Astrocyte of the cerebellum (primary cell): ENCODE results near the gene NAA80.

ENCODE experiments used
- DNase-seq: peaks from one replicate; pipeline ENCODE4 v3.0.0-alpha.2; 2011; ENCODE audit warnings: low read depth
- H3K4me3 ChIP-seq: 2 replicates; pipeline ENCODE4 v1.5.1; 2011; ENCODE audit warnings: mild to moderate bottlenecking, low read depth, low read length, moderate library complexity
- in situ Hi-C: cut with HindIII; loops from 2 replicates; pipeline ENCODE4 v1.10.0; 2017; ENCODE audit warnings: low sequenced_read_pairs
- TF ChIP-seq, protein P1 (sequence below): IDR thresholded peaks from 2 replicates; pipeline ENCODE4 v1.5.1; 2012; ENCODE audit warnings: low read length, low read depth, moderate library complexity, mild to moderate bottlenecking; ENCODE audit errors: missing control alignments

The NAA80 gene

DNA sequence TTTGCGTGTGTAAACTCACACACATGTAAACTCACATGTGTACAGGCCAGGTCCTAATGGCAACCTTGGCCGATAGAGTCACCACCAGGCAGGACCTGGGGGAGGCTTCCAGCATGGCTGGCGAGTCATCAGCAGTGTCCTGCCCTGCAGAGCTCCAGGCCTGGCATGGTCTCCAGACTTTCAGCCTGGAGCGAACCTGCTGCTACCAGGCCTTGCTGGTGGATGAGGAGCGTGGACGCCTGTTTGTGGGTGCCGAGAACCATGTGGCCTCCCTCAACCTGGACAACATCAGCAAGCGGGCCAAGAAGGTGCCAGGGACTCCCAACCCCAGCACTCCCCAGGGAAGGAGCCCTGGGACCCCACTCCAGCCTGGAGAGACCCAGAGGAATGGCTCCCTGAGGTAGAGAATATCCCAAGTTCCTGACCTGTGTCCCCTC is 29.2 kb downstream of the NAA80 start:
- DNase-seq: no peak
- in situ Hi-C loops: no loop called here
- TF ChIP-seq, protein P1, sequence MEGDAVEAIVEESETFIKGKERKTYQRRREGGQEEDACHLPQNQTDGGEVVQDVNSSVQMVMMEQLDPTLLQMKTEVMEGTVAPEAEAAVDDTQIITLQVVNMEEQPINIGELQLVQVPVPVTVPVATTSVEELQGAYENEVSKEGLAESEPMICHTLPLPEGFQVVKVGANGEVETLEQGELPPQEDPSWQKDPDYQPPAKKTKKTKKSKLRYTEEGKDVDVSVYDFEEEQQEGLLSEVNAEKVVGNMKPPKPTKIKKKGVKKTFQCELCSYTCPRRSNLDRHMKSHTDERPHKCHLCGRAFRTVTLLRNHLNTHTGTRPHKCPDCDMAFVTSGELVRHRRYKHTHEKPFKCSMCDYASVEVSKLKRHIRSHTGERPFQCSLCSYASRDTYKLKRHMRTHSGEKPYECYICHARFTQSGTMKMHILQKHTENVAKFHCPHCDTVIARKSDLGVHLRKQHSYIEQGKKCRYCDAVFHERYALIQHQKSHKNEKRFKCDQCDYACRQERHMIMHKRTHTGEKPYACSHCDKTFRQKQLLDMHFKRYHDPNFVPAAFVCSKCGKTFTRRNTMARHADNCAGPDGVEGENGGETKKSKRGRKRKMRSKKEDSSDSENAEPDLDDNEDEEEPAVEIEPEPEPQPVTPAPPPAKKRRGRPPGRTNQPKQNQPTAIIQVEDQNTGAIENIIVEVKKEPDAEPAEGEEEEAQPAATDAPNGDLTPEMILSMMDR: no peak
- no peak overlapping the region for H3K4me3 ChIP-seq

DNA sequence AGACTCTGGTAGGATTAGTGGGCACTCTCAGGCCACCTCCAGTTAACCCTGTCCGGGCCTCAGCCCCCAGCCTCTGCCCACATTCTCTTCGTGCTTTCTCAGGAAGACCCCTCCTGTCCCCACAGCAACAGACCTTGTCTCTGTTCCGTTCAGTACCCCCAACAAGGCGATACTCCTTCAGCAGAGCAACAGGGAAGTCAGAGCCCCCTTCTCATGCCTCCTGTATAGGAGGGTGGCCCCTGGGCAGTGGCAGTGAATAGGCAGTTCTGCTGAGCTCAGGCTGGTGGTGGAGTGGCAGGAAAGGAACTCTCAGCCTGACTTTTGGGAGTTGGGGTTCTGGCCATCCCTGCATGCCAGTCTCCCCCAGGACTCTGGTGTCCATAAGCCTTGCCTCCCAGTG is 29.7 kb downstream of the NAA80 start:
- DNase-seq: no peak
- in situ Hi-C loops: no loop called here
- H3K4me3 ChIP-seq: peak overlapping the region; percentile 18
- TF ChIP-seq, protein P1: no peak

DNA sequence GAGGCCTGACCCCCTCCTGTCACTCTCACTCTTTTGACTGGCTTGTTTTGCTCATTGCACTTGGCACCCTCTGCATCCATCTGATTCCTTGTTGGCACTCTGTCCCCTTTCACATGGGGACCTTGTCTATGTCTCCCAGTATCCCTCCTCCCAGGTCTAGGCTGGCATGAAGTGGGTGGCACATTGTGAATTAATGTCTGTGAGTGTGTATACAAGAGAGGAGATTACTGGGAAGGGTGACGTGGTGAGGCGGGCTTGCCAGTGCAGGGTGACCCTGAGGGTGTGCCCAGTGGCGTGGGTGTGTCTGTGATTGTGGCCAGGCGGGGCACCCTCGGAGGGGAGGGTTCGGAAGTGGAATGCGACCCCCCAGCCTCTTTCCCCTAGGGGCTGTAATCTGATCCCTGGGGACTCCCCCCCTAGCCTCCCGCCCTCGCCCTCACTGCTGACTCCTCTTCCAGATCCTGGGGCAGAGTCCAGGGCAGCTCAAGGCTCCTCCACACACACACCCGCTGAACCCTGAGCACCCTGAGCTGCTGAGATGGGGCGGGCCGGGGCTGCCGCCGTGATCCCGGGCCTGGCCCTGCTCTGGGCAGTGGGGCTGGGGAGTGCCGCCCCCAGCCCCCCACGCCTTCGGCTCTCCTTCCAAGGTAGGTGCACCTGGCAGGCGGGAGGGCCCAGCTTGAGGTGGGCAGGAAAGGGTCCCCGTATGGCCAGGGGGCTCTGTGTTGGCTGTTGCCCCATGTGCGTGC is 30.3 kb downstream of the NAA80 start, which contains the start of gene SEMA3B:
Gene SEMA3B (plus strand): TSS at position 445 of the 749 bp plus-strand sequence. CDS start 94 bp downstream, at position 539.
- DNase-seq: no peak
- H3K4me3 ChIP-seq: peak within 1 kb of the TSS; percentile 36
- in situ Hi-C loops: no loop called here
- TF ChIP-seq, protein P1: no peak

DNA sequence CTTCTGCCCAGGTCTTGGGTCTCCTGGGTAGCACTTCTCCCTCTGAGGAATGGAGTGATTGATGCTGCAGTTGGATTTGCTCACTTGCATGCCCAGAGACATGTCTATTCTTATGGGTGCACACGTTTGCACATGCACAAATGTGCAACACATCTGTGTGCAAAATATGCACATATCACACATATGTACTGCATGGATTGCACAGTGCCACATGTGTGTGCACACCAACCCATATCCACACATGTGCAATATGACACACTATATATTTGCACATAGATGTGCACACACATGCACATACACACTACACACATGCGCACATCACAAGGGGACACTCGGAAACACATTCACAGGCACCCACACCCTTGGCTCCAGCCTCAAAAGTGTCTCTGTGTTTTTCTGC is 30.9 kb downstream of the NAA80 start:
- in situ Hi-C loops: no loop called here
- H3K4me3 ChIP-seq: peak overlapping the region; percentile 36
- DNase-seq: no peak
- TF ChIP-seq, protein P1: no peak

DNA sequence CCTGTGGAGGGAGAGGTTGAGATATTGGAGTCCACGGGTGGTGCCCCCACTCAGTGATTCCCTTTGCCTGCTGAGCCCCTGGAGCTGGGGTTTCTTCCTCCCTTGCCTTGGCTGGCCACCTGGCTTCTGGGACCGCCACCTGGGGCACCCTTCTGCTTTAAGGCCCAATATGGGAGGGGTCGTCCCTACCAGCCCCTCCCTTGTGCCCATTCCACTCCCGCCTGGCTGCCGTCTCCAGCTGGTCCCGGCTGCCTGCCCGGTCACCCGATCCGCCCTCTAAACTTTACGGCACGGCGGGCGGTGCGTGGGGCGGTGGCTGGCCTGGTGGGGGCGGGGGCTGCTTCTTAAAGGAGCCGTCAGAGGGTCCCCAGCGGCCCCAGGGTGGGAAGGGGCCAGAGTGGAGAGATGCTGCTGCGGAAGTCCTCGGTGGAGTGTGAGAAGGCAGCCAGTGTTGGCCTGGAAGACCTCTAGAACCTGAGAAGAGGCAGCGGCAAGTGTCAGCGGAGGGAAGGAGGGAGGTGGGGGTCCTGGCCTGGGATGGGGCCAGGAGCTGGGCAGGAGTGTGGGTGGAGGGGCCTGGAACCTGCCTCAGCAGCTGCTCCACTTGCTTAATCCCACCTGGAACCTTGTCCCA is 31.8 kb downstream of the NAA80 start:
- H3K4me3 ChIP-seq: peak overlapping the region; percentile 36
- in situ Hi-C loops: no loop called here
- TF ChIP-seq, protein P1: no peak
- no peak for DNase-seq

DNA sequence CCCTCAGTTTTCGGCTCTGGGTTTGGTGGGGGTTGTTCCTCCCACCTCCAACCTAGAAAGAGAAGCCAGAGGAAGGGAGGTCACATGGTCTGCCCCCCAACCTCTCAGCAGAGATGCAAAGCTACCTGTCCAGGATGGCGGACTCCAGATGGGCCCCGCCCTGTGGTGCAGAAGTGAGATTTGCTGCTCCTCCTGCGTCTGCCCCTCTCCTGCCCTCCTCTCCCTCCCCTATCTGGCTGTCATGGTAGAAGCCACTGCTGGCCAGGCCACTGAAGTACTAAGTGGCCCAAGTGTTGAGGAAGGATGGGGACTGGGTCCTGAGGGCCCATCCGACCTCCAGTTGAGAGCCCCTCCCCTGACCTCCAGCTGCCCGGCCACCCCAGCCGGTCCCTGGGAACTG is 32.4 kb downstream of the NAA80 start:
- in situ Hi-C loops: no loop called here
- TF ChIP-seq, protein P1: no peak
- no peak for DNase-seq
- peak overlapping the region; percentile 36 for H3K4me3 ChIP-seq
